K562 (cell line): ENCODE measurements around the gene HDC. TPM values are rescaled to one million over a fixed set of nuclear protein-coding genes. Genes with fewer than 3 reads are reported as not detected.

Experiments
- ATAC-seq: fragments of 200-7000 bp; cut with Tn5 transposase; 3 replicates; pipeline ENCODE4 v1.9.1; 2020; ENCODE audit warnings: moderate library complexity
- BruUV-seq: library from RNA; stranded (reverse); fragments of 400-500 nt; replicated peaks from 2 replicates; lab custom pipeline; 2021; lab: Mats Ljungman, UMichigan
- CTCF ChIA-PET: fragments of 300-600 bp; formaldehyde crosslinking; extraction: SDS; loops from one replicate; lab custom pipeline; 2021; ENCODE audit warnings: low intra/inter-chr PET ratio; lab: Yijun Ruan, JAX
- POLR2A ChIA-PET: fragments of 300-600, 350-650 bp; sonication (Branson Sonifier 250); formaldehyde crosslinking; extraction: SDS; loops from one replicate; lab custom pipeline; 2021; ENCODE audit warnings: antibody characterized with exemption, inconsistent platforms; lab: Yijun Ruan, JAX
- DNase-seq, 4 experiments: peaks; one replicate each; pipeline versions ENCODE4 v3.0.0 to v3.0.0-alpha.2; 2011 to 2018; ENCODE audit warnings: low spot score in 3 of 4, mixed read lengths in 3 of 4; ENCODE audit errors: extremely low read depth in 1 of 4
- FAIRE-seq: peaks from 2 replicates; lab custom pipeline; 2011; peaks lifted over from hg19 to GRCh38; lab: Jason Lieb, UNC
- H2AFZ ChIP-seq: 2 replicates; pipeline ENCODE4 v1.6.0; 2011; ENCODE audit warnings: low read depth, low read length, control low read depth, inconsistent platforms
- H3K27ac ChIP-seq: fragments of 200-600 bp; 3 replicates; pipeline ENCODE4 v1.8.0; 2011; ENCODE audit warnings: low read depth, mild to moderate bottlenecking, control low read depth, inconsistent platforms, low read length, moderate library complexity, mixed read lengths; ENCODE audit errors: extremely low read depth
- H3K27me3 ChIP-seq, 2 experiments: fragments of 300-600 bp in 1 of 2; 2 replicates in 1 of 2; 3 replicates in 1 of 2; pipeline versions ENCODE4 v1.6.0 to v1.8.0; 2011; ENCODE audit warnings: inconsistent platforms in 2 of 2, low read length in 2 of 2, mild to moderate bottlenecking in 1 of 2, mixed read lengths in 1 of 2, moderate library complexity in 1 of 2; ENCODE audit not compliant: control insufficient read depth in 2 of 2, insufficient read depth in 2 of 2
- H3K36me3 ChIP-seq: fragments of 300-600 bp; 3 replicates; pipeline ENCODE4 v1.8.0; 2011; ENCODE audit warnings: mild to moderate bottlenecking, low read length, inconsistent platforms; ENCODE audit not compliant: control insufficient read depth, insufficient read depth
- H3K4me1 ChIP-seq, 2 experiments: fragments of 200-600 bp in 1 of 2; replicated peaks in 1 of 2; 2 replicates in 1 of 2; 3 replicates in 1 of 2; pipeline versions ENCODE4 v1.5.1 to v1.8.0; 2011; ENCODE audit warnings: inconsistent platforms in 2 of 2, low read length in 2 of 2, mild to moderate bottlenecking in 1 of 2, mixed read lengths in 1 of 2, moderate library complexity in 1 of 2; ENCODE audit not compliant: control insufficient read depth in 2 of 2, insufficient read depth in 2 of 2
- H3K4me2 ChIP-seq: 2 replicates; pipeline ENCODE4 v1.6.1; 2011; ENCODE audit warnings: low read length, control low read depth, inconsistent platforms, mixed read lengths; ENCODE audit not compliant: insufficient read depth
- H3K4me3 ChIP-seq: fragments of 200-600 bp; sonication (generic), shearing (Covaris generic); 2 replicates; pipeline ENCODE4 v1.5.1; 2016; ENCODE audit warnings: control low read depth, inconsistent platforms
- H3K79me2 ChIP-seq: fragments of 200-600 bp; 3 replicates; pipeline ENCODE4 v1.8.0; 2011; ENCODE audit warnings: low read length, inconsistent platforms; ENCODE audit not compliant: control insufficient read depth, insufficient read depth
- H3K9ac ChIP-seq, 2 experiments: 2 replicates each; pipeline versions ENCODE4 v1.6.0 to v1.6.1; 2011; ENCODE audit warnings: low read depth in 2 of 2, low read length in 2 of 2, control low read depth in 1 of 2, inconsistent platforms in 1 of 2, mild to moderate bottlenecking in 1 of 2, mixed read lengths in 1 of 2; ENCODE audit not compliant: insufficient read depth in 1 of 2
- H3K9me1 ChIP-seq: one replicate; pipeline ENCODE4 v1.6.0; 2011; ENCODE audit warnings: inconsistent platforms, mild to moderate bottlenecking, low read length, moderate library complexity; ENCODE audit not compliant: control insufficient read depth, insufficient read depth
- H3K9me3 ChIP-seq: replicated peaks from 2 replicates; pipeline ENCODE4 v1.5.1; 2011; ENCODE audit warnings: low read depth, low read length, inconsistent platforms; ENCODE audit not compliant: control insufficient read depth, insufficient read depth
- H4K20me1 ChIP-seq: replicated peaks from 2 replicates; pipeline ENCODE4 v1.6.1; 2011; ENCODE audit warnings: low read length, inconsistent platforms, mixed read lengths; ENCODE audit not compliant: control insufficient read depth, insufficient read depth
- BMI1 ChIP-seq: fragments of 150-350 bp; IDR thresholded peaks from 2 replicates; pipeline ENCODE4 v1.6.1; 2014; ENCODE audit warnings: low read length
- CHCHD3 ChIP-seq: fragments of 250-450 bp; sonication (Bioruptor Pico); IDR thresholded peaks from 2 replicates; pipeline ENCODE4 v2.1.2; 2022; ENCODE audit warnings: mild to moderate bottlenecking
- ETV5 ChIP-seq: sonication (generic); formaldehyde crosslinking; IDR thresholded peaks from 2 replicates; pipeline ENCODE4 v1.4.0; 2020; ENCODE audit warnings: low read depth, mild to moderate bottlenecking, missing genetic modification reagents
- KAT7 ChIP-seq: sonication (generic); formaldehyde crosslinking; IDR thresholded peaks from 2 replicates; pipeline ENCODE4 v1.8.0; 2022; ENCODE audit warnings: missing genetic modification reagents, mild to moderate bottlenecking, borderline replicate concordance
- TEAD4 ChIP-seq, 2 experiments: sonication (generic) in 1 of 2; formaldehyde crosslinking in 1 of 2; IDR thresholded peaks; 2 replicates each; pipeline versions ENCODE4 v1.6.1 to v1.8.0; 2012 to 2022; ENCODE audit warnings: borderline replicate concordance in 1 of 2, inconsistent platforms in 1 of 2, low read length in 1 of 2, mild to moderate bottlenecking in 1 of 2, missing genetic modification reagents in 1 of 2
- ZBTB7A ChIP-seq: IDR thresholded peaks from 2 replicates; pipeline ENCODE4 v1.6.1; 2011; ENCODE audit warnings: low read depth, mild to moderate bottlenecking, low read length, moderate library complexity, borderline replicate concordance; ENCODE audit not compliant: control insufficient read depth
- ZNF217 ChIP-seq: sonication (generic); formaldehyde crosslinking; IDR thresholded peaks from 2 replicates; pipeline ENCODE4 v1.8.0; 2022; ENCODE audit warnings: mild to moderate bottlenecking, missing genetic modification reagents
- ZNF311 ChIP-seq: fragments of 250-450 bp; sonication (Bioruptor Pico); IDR thresholded peaks from 2 replicates; pipeline ENCODE4 v1.4.0; 2020; ENCODE audit warnings: mild to moderate bottlenecking, moderate library complexity
- ZNF347 ChIP-seq: fragments of 450-650 bp; formaldehyde crosslinking; IDR thresholded peaks from 2 replicates; pipeline ENCODE4 v1.4.0; 2020; ENCODE audit warnings: low read depth, mild to moderate bottlenecking, moderate library complexity
- ZNF444 ChIP-seq: fragments of 250-450 bp; sonication (Bioruptor Pico); IDR thresholded peaks from 2 replicates; pipeline ENCODE4 v1.4.0; 2020; ENCODE audit warnings: mild to moderate bottlenecking, moderate library complexity
- ZNF668 ChIP-seq: fragments of 250-450 bp; sonication (Bioruptor Pico); IDR thresholded peaks from 2 replicates; pipeline ENCODE4 v1.8.0; 2022; ENCODE audit warnings: mild to moderate bottlenecking, inconsistent platforms
- WGBS: fragments of 100-300 bp; shearing (Covaris generic); methylation state at CpG from one replicate; pipeline ENCODE4 v1.1.6; 2016; ENCODE audit warnings: low coverage, mixed read lengths; ENCODE audit not compliant: insufficient coverage; ENCODE audit errors: missing lambda C conversion rate; 5-methylcytosine and 5-hydroxymethylcytosine counted together
- in situ Hi-C: fragments of 300-500 bp; cut with MboI; formaldehyde crosslinking; loops from 4 replicates; pipeline ENCODE4 v1.15.0; 2018; ENCODE audit warnings: inconsistent platforms, mixed read lengths
- intact Hi-C: fragments of 100-400 bp; cut with micrococcal nuclease; formaldehyde crosslinking; loops from 2 replicates; pipeline ENCODE4 v1.14.2; 2022
- polyA plus RNA-seq, 8 experiments: library from polyadenylated mRNA; depleted of rRNA in 4 of 8; stranded (reverse) in 5 of 8; unstranded in 3 of 8; fragments of >200 nt; fragmentation: Nextera tagmentation in 2 of 8; fragmentation: Illumina TruSeq in 1 of 8; extraction: Ambion mirVana in 2 of 8; extraction: Trizol in 1 of 8; gene quantifications; 2 replicates each; pipeline versions ENCODE4 v1.2.1 to v1.2.3, GENCODE V29; 2011 to 2014; ENCODE audit warnings: inconsistent platforms in 1 of 8, missing spikeins in 1 of 8
- total RNA-seq, 7 experiments: library from RNA; depleted of rRNA in 6 of 7; stranded (reverse); fragments of >200 nt in 6 of 7; fragmentation: Illumina TruSeq in 2 of 7; extraction: Trizol in 2 of 7; gene quantifications; 2 replicates each; pipeline versions ENCODE4 v1.2.1 to v1.2.3, GENCODE V29; 2011 to 2021; ENCODE audit warnings: low replicate concordance in 1 of 7
- TF ChIP-seq, protein P1 (sequence below): sonication (generic); formaldehyde crosslinking; IDR thresholded peaks from 2 replicates; pipeline ENCODE4 v1.8.0; 2022; ENCODE audit warnings: missing genetic modification reagents, mild to moderate bottlenecking, borderline replicate concordance
- TF ChIP-seq, protein P2 (sequence below): fragments of 450-650 bp; formaldehyde crosslinking; IDR thresholded peaks from 2 replicates; pipeline ENCODE4 v1.4.0; 2020; ENCODE audit warnings: mild to moderate bottlenecking, moderate library complexity
- TF ChIP-seq, protein P3 (sequence below): fragments of 450-650 bp; IDR thresholded peaks from 2 replicates; pipeline ENCODE4 v1.6.1; 2018; ENCODE audit not compliant: partially characterized antibody

Gene HDC
- total and polyA plus RNA-seq, 9 of the 15 experiments (the other 6 are each of a cell fraction or from before 2014, with no cell fraction given) = 0.26 to 5.3 (median 0.99) TPM

GRCh38 chr15:50260969-50261496 is 4.5 kb downstream of the HDC start:
- peak overlapping the region in 1 of 2 experiments; percentile 46; a peak in 1 of 4 replicates for H3K9ac ChIP-seq
- ChIA-PET POLR2A (interaction anchor here (0.5 to 3.4 kb wide), 15 partner anchors 9 to 94 kb away, joined by 3 to 28 read pairs (median 4); partner anchors contain the start of gene GABPB1), CTCF (no interaction called here)
- peak; percentile 85 to 90 (median 88) for DNase-seq
- in situ Hi-C loops = no loop called here
- no peaks in the 10 kb centered on the region for H3K9me3 ChIP-seq
- no peaks in the 10 kb centered on the region for H3K27me3 ChIP-seq
- peak; percentile 85 for ATAC-seq
- no peak for FAIRE-seq
- H2AFZ ChIP-seq = 0 out of 2 replicates have a peak overlapping the region, but pooled peaks have one; percentile 3
- H3K4me1 ChIP-seq = peaks cover 58 to 59% of the 10 kb centered on the region in 2 experiments
- no peaks in the 10 kb centered on the region for H3K9me1 ChIP-seq
- intact Hi-C loops = loop anchor here (2.0 to 5.0 kb wide), 5 partner anchors 26 to 161 kb away; partner anchors contain the start of genes SLC27A2 and USP8
- no peak overlapping the region for H3K4me3 ChIP-seq
- no TSS peak for BruUV-seq
- peak overlapping the region; percentile 65; the same call in 1 of the 2 replicates for H3K4me2 ChIP-seq
- 0% methylated on average over 2 of the region's 2 CpGs for WGBS
- H3K27ac ChIP-seq = peak overlapping the region; percentile 85
- no peaks in the 10 kb centered on the region for H4K20me1 ChIP-seq
- H3K36me3 ChIP-seq = no peaks in the 10 kb centered on the region
- H3K79me2 ChIP-seq = no peaks in the 10 kb centered on the region
- TF ChIP-seq ETV5 (CRISPR knock-in tag) (no peak), KAT7 (CRISPR knock-in tag) (no peak), ZNF444 (no peak), ZBTB7A (peak; percentile 40; the same call in 1 of the 2 replicates), TEAD4 (IDR thresholded peaks at IDR 0.05; ENCODE audit: low read length) (peak; percentile 95), TEAD4 (CRISPR knock-in tag; IDR thresholded peaks at IDR 0.05; ENCODE audit: borderline replicate concordance) (no peak), ZNF217 (no peak), CHCHD3 (no peak), ZNF311 (CRISPR knock-in tag) (peak; percentile 44; the same call in 1 of the 2 replicates), BMI1 (no peak), ZNF347 (CRISPR knock-in tag) (no peak), ZNF668 (no peak)
- TF ChIP-seq, protein P1, sequence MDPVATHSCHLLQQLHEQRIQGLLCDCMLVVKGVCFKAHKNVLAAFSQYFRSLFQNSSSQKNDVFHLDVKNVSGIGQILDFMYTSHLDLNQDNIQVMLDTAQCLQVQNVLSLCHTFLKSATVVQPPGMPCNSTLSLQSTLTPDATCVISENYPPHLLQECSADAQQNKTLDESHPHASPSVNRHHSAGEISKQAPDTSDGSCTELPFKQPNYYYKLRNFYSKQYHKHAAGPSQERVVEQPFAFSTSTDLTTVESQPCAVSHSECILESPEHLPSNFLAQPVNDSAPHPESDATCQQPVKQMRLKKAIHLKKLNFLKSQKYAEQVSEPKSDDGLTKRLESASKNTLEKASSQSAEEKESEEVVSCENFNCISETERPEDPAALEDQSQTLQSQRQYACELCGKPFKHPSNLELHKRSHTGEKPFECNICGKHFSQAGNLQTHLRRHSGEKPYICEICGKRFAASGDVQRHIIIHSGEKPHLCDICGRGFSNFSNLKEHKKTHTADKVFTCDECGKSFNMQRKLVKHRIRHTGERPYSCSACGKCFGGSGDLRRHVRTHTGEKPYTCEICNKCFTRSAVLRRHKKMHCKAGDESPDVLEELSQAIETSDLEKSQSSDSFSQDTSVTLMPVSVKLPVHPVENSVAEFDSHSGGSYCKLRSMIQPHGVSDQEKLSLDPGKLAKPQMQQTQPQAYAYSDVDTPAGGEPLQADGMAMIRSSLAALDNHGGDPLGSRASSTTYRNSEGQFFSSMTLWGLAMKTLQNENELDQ (CRISPR knock-in tag) = no peak
- TF ChIP-seq, protein P2, sequence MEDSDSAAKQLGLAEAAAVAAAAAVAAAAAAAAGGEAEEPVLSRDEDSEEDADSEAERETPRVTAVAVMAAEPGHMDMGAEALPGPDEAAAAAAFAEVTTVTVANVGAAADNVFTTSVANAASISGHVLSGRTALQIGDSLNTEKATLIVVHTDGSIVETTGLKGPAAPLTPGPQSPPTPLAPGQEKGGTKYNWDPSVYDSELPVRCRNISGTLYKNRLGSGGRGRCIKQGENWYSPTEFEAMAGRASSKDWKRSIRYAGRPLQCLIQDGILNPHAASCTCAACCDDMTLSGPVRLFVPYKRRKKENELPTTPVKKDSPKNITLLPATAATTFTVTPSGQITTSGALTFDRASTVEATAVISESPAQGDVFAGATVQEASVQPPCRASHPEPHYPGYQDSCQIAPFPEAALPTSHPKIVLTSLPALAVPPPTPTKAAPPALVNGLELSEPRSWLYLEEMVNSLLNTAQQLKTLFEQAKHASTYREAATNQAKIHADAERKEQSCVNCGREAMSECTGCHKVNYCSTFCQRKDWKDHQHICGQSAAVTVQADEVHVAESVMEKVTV = no peak
- TF ChIP-seq, protein P3, sequence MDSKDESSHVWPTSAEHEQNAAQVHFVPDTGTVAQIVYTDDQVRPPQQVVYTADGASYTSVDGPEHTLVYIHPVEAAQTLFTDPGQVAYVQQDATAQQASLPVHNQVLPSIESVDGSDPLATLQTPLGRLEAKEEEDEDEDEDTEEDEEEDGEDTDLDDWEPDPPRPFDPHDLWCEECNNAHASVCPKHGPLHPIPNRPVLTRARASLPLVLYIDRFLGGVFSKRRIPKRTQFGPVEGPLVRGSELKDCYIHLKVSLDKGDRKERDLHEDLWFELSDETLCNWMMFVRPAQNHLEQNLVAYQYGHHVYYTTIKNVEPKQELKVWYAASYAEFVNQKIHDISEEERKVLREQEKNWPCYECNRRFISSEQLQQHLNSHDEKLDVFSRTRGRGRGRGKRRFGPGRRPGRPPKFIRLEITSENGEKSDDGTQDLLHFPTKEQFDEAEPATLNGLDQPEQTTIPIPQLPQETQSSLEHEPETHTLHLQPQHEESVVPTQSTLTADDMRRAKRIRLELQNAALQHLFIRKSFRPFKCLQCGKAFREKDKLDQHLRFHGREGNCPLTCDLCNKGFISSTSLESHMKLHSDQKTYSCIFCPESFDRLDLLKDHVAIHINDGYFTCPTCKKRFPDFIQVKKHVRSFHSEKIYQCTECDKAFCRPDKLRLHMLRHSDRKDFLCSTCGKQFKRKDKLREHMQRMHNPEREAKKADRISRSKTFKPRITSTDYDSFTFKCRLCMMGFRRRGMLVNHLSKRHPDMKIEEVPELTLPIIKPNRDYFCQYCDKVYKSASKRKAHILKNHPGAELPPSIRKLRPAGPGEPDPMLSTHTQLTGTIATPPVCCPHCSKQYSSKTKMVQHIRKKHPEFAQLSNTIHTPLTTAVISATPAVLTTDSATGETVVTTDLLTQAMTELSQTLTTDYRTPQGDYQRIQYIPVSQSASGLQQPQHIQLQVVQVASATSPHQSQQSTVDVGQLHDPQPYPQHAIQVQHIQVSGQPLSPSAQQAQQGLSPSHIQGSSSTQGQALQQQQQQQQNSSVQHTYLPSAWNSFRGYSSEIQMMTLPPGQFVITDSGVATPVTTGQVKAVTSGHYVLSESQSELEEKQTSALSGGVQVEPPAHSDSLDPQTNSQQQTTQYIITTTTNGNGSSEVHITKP = no peak
